IPS DF 19.7 (cell line): ENCODE data around the gene SIL1.
"Not testable (repeated sequence)": the region's sequence is repeated elsewhere in the genome, so short reads cannot be mapped to it uniquely, and the experiment has no call there.

ENCODE experiments used
- DNase-seq: peaks from one replicate; pipeline ENCODE4 v3.0.0-alpha.2; 2013; ENCODE audit warnings: low read depth, low spot score

The SIL1 gene

GRCh38 chr5:139177281-139177680, 20.9 kb downstream of the SIL1 start:
- DNase-seq, result not testable (repeated sequence)

- DNase-seq, result not testable (repeated sequence)
Observed at GRCh38 chr5:139174382-139174781, 23.8 kb downstream of the SIL1 start.

GRCh38 chr5:139171779-139172404, 26.3 kb downstream of the SIL1 start:
- DNase-seq, result no peak

GRCh38 chr5:139167952-139168720, 30.0 kb downstream of the SIL1 start:
- DNase-seq, result no peak

- DNase-seq, result no peak
Observed at GRCh38 chr5:139167533-139167932, 30.6 kb downstream of the SIL1 start.

- DNase-seq, result no peak
Observed at GRCh38 chr5:139167063-139167462, 31.1 kb downstream of the SIL1 start.

- not testable (repeated sequence) for DNase-seq
Observed at GRCh38 chr5:139164897-139165296, 33.3 kb downstream of the SIL1 start.

GRCh38 chr5:139164020-139164419, 34.1 kb downstream of the SIL1 start:
- no peak for DNase-seq

- DNase-seq, result no peak
Observed at GRCh38 chr5:139162448-139162847, 35.7 kb downstream of the SIL1 start.

- no peak for DNase-seq
Observed at GRCh38 chr5:139158791-139159190, 39.4 kb downstream of the SIL1 start.

GRCh38 chr5:139157556-139157955, 40.6 kb downstream of the SIL1 start:
- DNase-seq, result no peak

- DNase-seq, result no peak
Observed at GRCh38 chr5:139156814-139157213, 41.4 kb downstream of the SIL1 start.

GRCh38 chr5:139155333-139155732, 42.8 kb downstream of the SIL1 start:
- DNase-seq, result no peak

- no peak for DNase-seq
Observed at GRCh38 chr5:139151902-139152301, 46.3 kb downstream of the SIL1 start.

- DNase-seq, result no peak
Observed at GRCh38 chr5:139150367-139150999, 47.7 kb downstream of the SIL1 start.

- no peak for DNase-seq
Observed at GRCh38 chr5:139149477-139150199, 48.5 kb downstream of the SIL1 start.

GRCh38 chr5:139148986-139149385, 49.2 kb downstream of the SIL1 start:
- no peak for DNase-seq

GRCh38 chr5:139148306-139148705, 49.9 kb downstream of the SIL1 start:
- no peak for DNase-seq

GRCh38 chr5:139147483-139148087, 50.6 kb downstream of the SIL1 start:
- DNase-seq, result no peak

GRCh38 chr5:139146809-139147482, 51.2 kb downstream of the SIL1 start:
- no peak for DNase-seq
